Thoracic aorta (tissue), 2 donors: ENCODE results near the gene UNC5A. TPM values are rescaled to one million over a fixed set of nuclear protein-coding genes. Genes with fewer than 3 reads are reported as not detected.

Experiments
- ATAC-seq: fragments of 150-250 bp; one replicate; pipeline ENCODE4 v1.8.0; 2017; ENCODE audit warnings: low read depth; ENCODE audit not compliant: insufficient number of reproducible peaks, low FRiP score
- DNase-seq: peaks from one replicate; pipeline ENCODE4 v3.0.0-alpha.2; 2020; ENCODE audit warnings: low spot score
- H3K27ac ChIP-seq, 2 donors: fragments of 200-600 bp; sonication (generic); 1 replicate in 1 of 2; 2 replicates in 1 of 2; pipeline ENCODE4 v1.5.1; 2016; ENCODE audit warnings: mild to moderate bottlenecking in 2 of 2, moderate library complexity in 2 of 2
- H3K27me3 ChIP-seq: fragments of 200-600 bp; sonication (generic); replicated peaks from 2 replicates; pipeline ENCODE4 v1.6.0; 2016; ENCODE audit warnings: mild to moderate bottlenecking; ENCODE audit not compliant: insufficient read depth
- H3K36me3 ChIP-seq: fragments of 200-600 bp; sonication (generic); one replicate; pipeline ENCODE4 v1.5.1; 2016
- H3K4me1 ChIP-seq, 2 donors: fragments of 200-600 bp; sonication (generic); 1 replicate in 1 of 2; 2 replicates in 1 of 2; pipeline versions ENCODE4 v1.5.1 to v1.6.0; 2016; ENCODE audit warnings: low read depth in 2 of 2, mild to moderate bottlenecking in 1 of 2; ENCODE audit not compliant: control insufficient read depth in 1 of 2
- H3K4me3 ChIP-seq: fragments of 200-600 bp; sonication (generic); 2 replicates; pipeline ENCODE4 v1.5.1; 2016; ENCODE audit warnings: mild to moderate bottlenecking
- H3K9me3 ChIP-seq: fragments of 200-600 bp; sonication (generic); 2 replicates; pipeline ENCODE4 v1.5.1; 2016
- total RNA-seq, 2 donors: library from RNA; depleted of rRNA; stranded (reverse); fragments of >200 nt; gene quantifications; one replicate each; pipeline versions ENCODE4 v1.1.0 to v1.2.3, GENCODE V29; 2016
- TF ChIP-seq, protein P1 (sequence below): fragments of 200-600 bp; sonication (generic); IDR thresholded peaks from one replicate; pipeline ENCODE4 v1.5.1; 2019; ENCODE audit warnings: antibody characterized with exemption

UNC5A gene
- total RNA-seq, 2 donors from 2014 or later = not detected

GRCh38 chr5:176908675-176909368, 98.5 kb downstream of the UNC5A start:
- peaks cover 32% of the 10 kb centered on the region for H3K36me3 ChIP-seq
- no peak overlapping the region for H3K27ac ChIP-seq
- DNase-seq (no peak), ATAC-seq (no peak)
- H3K9me3 ChIP-seq = no peaks in the 10 kb centered on the region
- H3K27me3 ChIP-seq = no peaks in the 10 kb centered on the region
- H3K4me3 ChIP-seq = no peak overlapping the region
- TF ChIP-seq, protein P1, sequence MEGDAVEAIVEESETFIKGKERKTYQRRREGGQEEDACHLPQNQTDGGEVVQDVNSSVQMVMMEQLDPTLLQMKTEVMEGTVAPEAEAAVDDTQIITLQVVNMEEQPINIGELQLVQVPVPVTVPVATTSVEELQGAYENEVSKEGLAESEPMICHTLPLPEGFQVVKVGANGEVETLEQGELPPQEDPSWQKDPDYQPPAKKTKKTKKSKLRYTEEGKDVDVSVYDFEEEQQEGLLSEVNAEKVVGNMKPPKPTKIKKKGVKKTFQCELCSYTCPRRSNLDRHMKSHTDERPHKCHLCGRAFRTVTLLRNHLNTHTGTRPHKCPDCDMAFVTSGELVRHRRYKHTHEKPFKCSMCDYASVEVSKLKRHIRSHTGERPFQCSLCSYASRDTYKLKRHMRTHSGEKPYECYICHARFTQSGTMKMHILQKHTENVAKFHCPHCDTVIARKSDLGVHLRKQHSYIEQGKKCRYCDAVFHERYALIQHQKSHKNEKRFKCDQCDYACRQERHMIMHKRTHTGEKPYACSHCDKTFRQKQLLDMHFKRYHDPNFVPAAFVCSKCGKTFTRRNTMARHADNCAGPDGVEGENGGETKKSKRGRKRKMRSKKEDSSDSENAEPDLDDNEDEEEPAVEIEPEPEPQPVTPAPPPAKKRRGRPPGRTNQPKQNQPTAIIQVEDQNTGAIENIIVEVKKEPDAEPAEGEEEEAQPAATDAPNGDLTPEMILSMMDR = no peak
- H3K4me1 ChIP-seq = no peaks in the 10 kb centered on the region

GRCh38 chr5:176912115-176912514, 101.8 kb downstream of the UNC5A start:
- DNase-seq (no peak), ATAC-seq (no peak)
- Histone ChIP-seq H3K9me3 (no peaks in the 10 kb centered on the region), H3K27me3 (no peaks in the 10 kb centered on the region), H3K27ac (no peak overlapping the region), H3K4me3 (no peak overlapping the region), H3K36me3 (peaks cover 8% of the 10 kb centered on the region), H3K4me1 (no peaks in the 10 kb centered on the region)
- TF ChIP-seq, protein P1 = no peak

DNA sequence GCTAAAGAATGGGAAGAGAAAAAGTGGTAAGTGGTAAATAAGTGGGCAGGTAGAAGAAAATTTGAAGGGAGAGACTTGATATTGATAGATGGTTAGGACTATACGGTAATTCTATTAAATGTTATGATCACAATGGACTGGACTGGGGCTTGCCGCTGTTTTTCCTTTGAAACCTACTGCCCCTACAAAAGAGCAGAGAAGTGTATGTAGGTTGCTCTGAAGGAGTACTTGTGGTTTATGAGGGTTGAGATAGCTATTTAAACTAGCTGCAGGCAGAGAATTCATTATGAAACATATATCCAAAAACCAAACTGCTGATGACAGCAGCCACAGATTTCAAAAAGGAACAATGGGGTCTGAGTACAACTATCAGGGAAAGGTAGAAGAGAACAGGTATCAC, 105.5 kb downstream of the UNC5A start:
- H3K9me3 ChIP-seq = no peaks in the 10 kb centered on the region
- TF ChIP-seq, protein P1 = no peak
- no peaks in the 10 kb centered on the region for H3K27me3 ChIP-seq
- H3K36me3 ChIP-seq = peaks cover 3% of the 10 kb centered on the region
- H3K4me3 ChIP-seq = no peak overlapping the region
- H3K27ac ChIP-seq = no peak overlapping the region
- no peak for DNase-seq
- no peak for ATAC-seq
- no peaks in the 10 kb centered on the region for H3K4me1 ChIP-seq

DNA sequence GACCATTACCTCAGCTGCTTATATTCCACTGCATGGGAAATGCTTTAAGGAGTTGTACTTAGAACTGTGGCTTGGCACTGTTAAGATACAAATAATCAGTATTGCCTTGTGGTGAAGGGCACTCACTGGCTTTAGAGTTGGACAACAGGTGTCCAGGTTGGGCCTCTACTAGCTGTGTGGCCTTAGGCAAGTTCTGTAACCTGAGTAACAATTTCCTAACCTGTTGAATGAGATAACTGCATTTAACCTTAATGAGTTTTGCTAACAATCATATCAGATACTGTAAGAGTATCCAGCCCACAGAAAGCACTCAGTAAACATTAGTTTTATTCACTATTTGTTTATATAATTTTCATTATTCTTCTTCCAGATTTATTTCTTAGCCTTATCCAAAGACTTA, 106.0 kb downstream of the UNC5A start:
- no peaks in the 10 kb centered on the region for H3K4me1 ChIP-seq
- peaks cover 3% of the 10 kb centered on the region for H3K36me3 ChIP-seq
- H3K27ac ChIP-seq = no peak overlapping the region
- no peaks in the 10 kb centered on the region for H3K9me3 ChIP-seq
- no peaks in the 10 kb centered on the region for H3K27me3 ChIP-seq
- TF ChIP-seq, protein P1 = no peak
- DNase-seq = no peak
- ATAC-seq = no peak
- H3K4me3 ChIP-seq = no peak overlapping the region

DNA sequence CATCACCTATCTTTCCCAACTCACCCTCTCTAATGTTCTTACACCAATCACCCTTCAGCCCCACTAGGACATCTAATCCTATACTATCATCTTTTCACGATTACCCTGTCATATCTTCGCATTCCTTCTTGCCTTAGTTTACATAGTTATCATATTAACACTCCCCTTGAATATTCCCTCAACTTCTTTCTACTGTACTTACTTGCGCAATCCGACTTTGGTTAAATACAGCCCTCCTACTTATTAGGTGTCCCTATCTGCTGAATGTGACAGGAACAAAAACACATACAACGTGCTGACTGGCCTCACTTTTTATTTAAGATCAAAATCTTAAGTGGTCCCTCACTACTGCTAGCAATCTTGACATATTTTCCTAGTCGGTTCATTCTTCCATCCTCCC, 108.3 kb downstream of the UNC5A start:
- no peak overlapping the region for H3K4me3 ChIP-seq
- H3K9me3 ChIP-seq = no peaks in the 10 kb centered on the region
- ATAC-seq (no peak), DNase-seq (no peak)
- no peaks in the 10 kb centered on the region for H3K4me1 ChIP-seq
- no peak overlapping the region for H3K27ac ChIP-seq
- TF ChIP-seq, protein P1 = no peak
- no peaks in the 10 kb centered on the region for H3K27me3 ChIP-seq
- H3K36me3 ChIP-seq = peaks cover 3% of the 10 kb centered on the region
